SK-N-SH (cell line): Measurements from ENCODE around the gene MYOZ2. TPM values are rescaled to one million over a fixed set of nuclear protein-coding genes. Genes with fewer than 3 reads are reported as not detected.

Source experiments
- CTCF ChIA-PET: fragments of 300-600, 350-600 bp; formaldehyde crosslinking; extraction: SDS; loops from one replicate; lab custom pipeline; 2021; lab: Yijun Ruan, JAX
- POLR2A ChIA-PET: fragments of 350-600 bp; sonication (Branson Sonifier 250); formaldehyde crosslinking; extraction: SDS; loops from one replicate; lab custom pipeline; 2020; ENCODE audit warnings: antibody characterized with exemption, inconsistent platforms; lab: Yijun Ruan, JAX
- DNase-seq: peaks from one replicate; pipeline ENCODE4 v3.0.0; 2012
- H2AFZ ChIP-seq: fragments of 200-600 bp; sonication (generic); 2 replicates; pipeline ENCODE4 v1.8.1; 2016; ENCODE audit warnings: antibody characterized with exemption, mild to moderate bottlenecking, low read depth
- H3F3A ChIP-seq: fragments of 200-600 bp; sonication (generic); replicated peaks from 2 replicates; pipeline ENCODE3; 2016; ENCODE audit warnings: antibody characterized with exemption, mild to moderate bottlenecking; ENCODE audit not compliant: insufficient read depth
- H3K27ac ChIP-seq, 2 experiments: fragments of 200-500 bp in 1 of 2; fragments of 200-600 bp in 1 of 2; sonication (Bioruptor generic) in 1 of 2; sonication (generic), shearing (Covaris generic) in 1 of 2; 2 replicates each; pipeline versions ENCODE4 v1.5.1 to v1.6.1; 2014 to 2016; ENCODE audit warnings: low read depth in 2 of 2, inconsistent platforms in 1 of 2, low read length in 1 of 2, mild to moderate bottlenecking in 1 of 2, mixed read lengths in 1 of 2
- H3K27me3 ChIP-seq: fragments of 200-600 bp; sonication (generic), shearing (Covaris generic); 2 replicates; pipeline ENCODE4 v1.6.1; 2016; ENCODE audit warnings: mixed run types; ENCODE audit not compliant: insufficient read depth
- H3K36me3 ChIP-seq, 2 experiments: fragments of 200-500 bp in 1 of 2; fragments of 200-600 bp in 1 of 2; sonication (Bioruptor generic) in 1 of 2; sonication (generic) in 1 of 2; replicated peaks in 1 of 2; 2 replicates each; pipeline versions ENCODE3 to v1.5.1; 2014 to 2016; ENCODE audit warnings: low read length in 1 of 2, mild to moderate bottlenecking in 1 of 2; ENCODE audit not compliant: insufficient read depth in 2 of 2, control insufficient read depth in 1 of 2
- H3K4me1 ChIP-seq, 2 experiments: fragments of 200-500 bp in 1 of 2; fragments of 200-600 bp in 1 of 2; sonication (Bioruptor generic) in 1 of 2; sonication (generic), shearing (Covaris generic) in 1 of 2; 2 replicates each; pipeline versions ENCODE4 v1.5.1 to v1.6.1; 2014 to 2016; ENCODE audit warnings: low read depth in 1 of 2, low read length in 1 of 2, mixed run types in 1 of 2; ENCODE audit not compliant: insufficient read depth in 2 of 2, control insufficient read depth in 1 of 2
- H3K4me2 ChIP-seq: fragments of 200-600 bp; sonication (generic), shearing (Covaris generic); 2 replicates; pipeline ENCODE4 v1.6.1; 2017; ENCODE audit warnings: mixed run types
- H3K4me3 ChIP-seq, 2 experiments: fragments of 200-500 bp in 1 of 2; fragments of 200-600 bp in 1 of 2; sonication (Bioruptor generic) in 1 of 2; sonication (generic), shearing (Covaris generic) in 1 of 2; 2 replicates each; pipeline versions ENCODE4 v1.5.1 to v1.8.1; 2014 to 2016; ENCODE audit warnings: low read depth in 2 of 2, inconsistent platforms in 1 of 2, low read length in 1 of 2, mild to moderate bottlenecking in 1 of 2, mixed read lengths in 1 of 2, moderate library complexity in 1 of 2
- H3K79me2 ChIP-seq: fragments of 200-600 bp; sonication (generic); 2 replicates; pipeline ENCODE4 v1.8.1; 2017; ENCODE audit warnings: mild to moderate bottlenecking; ENCODE audit not compliant: insufficient read depth
- H3K9ac ChIP-seq: fragments of 200-600 bp; sonication (generic); 2 replicates; pipeline ENCODE4 v1.6.1; 2017; ENCODE audit warnings: mixed run types
- H3K9me2 ChIP-seq: fragments of 200-600 bp; sonication (generic); 2 replicates; pipeline ENCODE4 v1.6.1; 2017; ENCODE audit warnings: mixed run types
- H3K9me3 ChIP-seq: fragments of 200-600 bp; sonication (generic); 2 replicates; pipeline ENCODE4 v1.6.1; 2017; ENCODE audit warnings: mixed run types, mild to moderate bottlenecking, moderate library complexity
- H4K20me1 ChIP-seq: fragments of 200-600 bp; sonication (generic); 2 replicates; pipeline ENCODE4 v1.6.1; 2017; ENCODE audit warnings: mild to moderate bottlenecking, mixed run types; ENCODE audit not compliant: insufficient read depth
- ELF1 ChIP-seq: IDR thresholded peaks from 2 replicates; pipeline ENCODE4 v1.4.0; 2012
- EP300 ChIP-seq, 2 experiments: IDR thresholded peaks; 2 replicates each; pipeline versions ENCODE4 v1.4.0 to v1.6.1; 2012; ENCODE audit warnings: borderline replicate concordance in 1 of 2, low read depth in 1 of 2, low read length in 1 of 2
- NFIC ChIP-seq: IDR thresholded peaks from 2 replicates; pipeline ENCODE4 v1.4.0; 2012; ENCODE audit warnings: borderline replicate concordance
- RAD21 ChIP-seq: IDR thresholded peaks from 2 replicates; pipeline ENCODE4 v1.6.1; 2012; ENCODE audit warnings: mild to moderate bottlenecking, low read length
- SIN3A ChIP-seq: IDR thresholded peaks from 2 replicates; pipeline ENCODE4 v1.6.1; 2012; ENCODE audit warnings: low read depth, mild to moderate bottlenecking, low read length, moderate library complexity, borderline replicate concordance
- SMC3 ChIP-seq: IDR thresholded peaks from 2 replicates; pipeline ENCODE4 v1.6.1; 2012; ENCODE audit warnings: low read depth, low read length, improper control_type of control experiment
- WGBS: methylation state at CpG from one replicate; pipeline ENCODE4 v1.1.6; 2017; ENCODE audit warnings: low lambda C conversion rate; 5-methylcytosine and 5-hydroxymethylcytosine counted together
- polyA plus RNA-seq, 3 experiments: library from polyadenylated mRNA; depleted of rRNA; stranded (reverse); fragments of >200 nt; gene quantifications; 2 replicates each; pipeline ENCODE4 v1.2.3, GENCODE V29; 2012
- TF ChIP-seq, protein P1 (sequence below): IDR thresholded peaks from 2 replicates; pipeline ENCODE4 v1.4.0; 2012; ENCODE audit warnings: low read depth
- TF ChIP-seq, protein P2 (sequence below): fragments of 150-350 bp; IDR thresholded peaks from 2 replicates; pipeline ENCODE4 v1.6.1; 2017; ENCODE audit warnings: antibody characterized with exemption, low read length, low read depth, borderline replicate concordance
- TF ChIP-seq, protein P3 (sequence below): IDR thresholded peaks from 2 replicates; pipeline ENCODE4 v1.6.1; 2012; ENCODE audit warnings: mild to moderate bottlenecking, low read depth, low read length, moderate library complexity

The MYOZ2 gene
- polyA plus RNA-seq, 1 of the 3 experiments (the other 2 are of a cell fraction) = 0.26 TPM

DNA sequence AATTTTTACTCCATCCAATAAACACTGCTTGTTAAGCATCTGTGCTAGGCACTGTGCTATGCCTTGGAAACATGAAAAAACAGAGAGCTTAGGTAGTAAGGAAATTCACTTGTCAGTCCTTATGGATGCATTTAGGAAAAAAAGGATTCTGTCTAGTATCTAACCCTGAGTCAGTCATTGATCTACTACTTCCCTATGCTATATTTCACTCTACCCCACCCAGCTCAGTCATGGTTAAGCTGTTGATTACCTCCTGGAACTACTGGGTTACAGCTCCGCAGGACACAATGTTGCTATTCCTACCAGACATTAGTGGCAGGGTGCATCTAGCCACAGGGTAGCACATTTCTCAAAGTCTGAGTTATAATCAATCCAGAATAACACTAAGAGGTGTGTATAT is 74.0 kb downstream of the MYOZ2 start:
- H3K4me3 ChIP-seq = no peak overlapping the region
- H3K4me2 ChIP-seq = peak overlapping the region; percentile 35; the same call in 1 of the 2 replicates
- TF ChIP-seq, protein P1, sequence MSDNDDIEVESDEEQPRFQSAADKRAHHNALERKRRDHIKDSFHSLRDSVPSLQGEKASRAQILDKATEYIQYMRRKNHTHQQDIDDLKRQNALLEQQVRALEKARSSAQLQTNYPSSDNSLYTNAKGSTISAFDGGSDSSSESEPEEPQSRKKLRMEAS = no peak
- TF ChIP-seq SMC3 = no peak
- TF ChIP-seq SIN3A = no peak
- TF ChIP-seq, protein P2, sequence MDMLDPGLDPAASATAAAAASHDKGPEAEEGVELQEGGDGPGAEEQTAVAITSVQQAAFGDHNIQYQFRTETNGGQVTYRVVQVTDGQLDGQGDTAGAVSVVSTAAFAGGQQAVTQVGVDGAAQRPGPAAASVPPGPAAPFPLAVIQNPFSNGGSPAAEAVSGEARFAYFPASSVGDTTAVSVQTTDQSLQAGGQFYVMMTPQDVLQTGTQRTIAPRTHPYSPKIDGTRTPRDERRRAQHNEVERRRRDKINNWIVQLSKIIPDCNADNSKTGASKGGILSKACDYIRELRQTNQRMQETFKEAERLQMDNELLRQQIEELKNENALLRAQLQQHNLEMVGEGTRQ = no peak
- TF ChIP-seq NFIC = no peak
- TF ChIP-seq ELF1 = no peak
- TF ChIP-seq, protein P3, sequence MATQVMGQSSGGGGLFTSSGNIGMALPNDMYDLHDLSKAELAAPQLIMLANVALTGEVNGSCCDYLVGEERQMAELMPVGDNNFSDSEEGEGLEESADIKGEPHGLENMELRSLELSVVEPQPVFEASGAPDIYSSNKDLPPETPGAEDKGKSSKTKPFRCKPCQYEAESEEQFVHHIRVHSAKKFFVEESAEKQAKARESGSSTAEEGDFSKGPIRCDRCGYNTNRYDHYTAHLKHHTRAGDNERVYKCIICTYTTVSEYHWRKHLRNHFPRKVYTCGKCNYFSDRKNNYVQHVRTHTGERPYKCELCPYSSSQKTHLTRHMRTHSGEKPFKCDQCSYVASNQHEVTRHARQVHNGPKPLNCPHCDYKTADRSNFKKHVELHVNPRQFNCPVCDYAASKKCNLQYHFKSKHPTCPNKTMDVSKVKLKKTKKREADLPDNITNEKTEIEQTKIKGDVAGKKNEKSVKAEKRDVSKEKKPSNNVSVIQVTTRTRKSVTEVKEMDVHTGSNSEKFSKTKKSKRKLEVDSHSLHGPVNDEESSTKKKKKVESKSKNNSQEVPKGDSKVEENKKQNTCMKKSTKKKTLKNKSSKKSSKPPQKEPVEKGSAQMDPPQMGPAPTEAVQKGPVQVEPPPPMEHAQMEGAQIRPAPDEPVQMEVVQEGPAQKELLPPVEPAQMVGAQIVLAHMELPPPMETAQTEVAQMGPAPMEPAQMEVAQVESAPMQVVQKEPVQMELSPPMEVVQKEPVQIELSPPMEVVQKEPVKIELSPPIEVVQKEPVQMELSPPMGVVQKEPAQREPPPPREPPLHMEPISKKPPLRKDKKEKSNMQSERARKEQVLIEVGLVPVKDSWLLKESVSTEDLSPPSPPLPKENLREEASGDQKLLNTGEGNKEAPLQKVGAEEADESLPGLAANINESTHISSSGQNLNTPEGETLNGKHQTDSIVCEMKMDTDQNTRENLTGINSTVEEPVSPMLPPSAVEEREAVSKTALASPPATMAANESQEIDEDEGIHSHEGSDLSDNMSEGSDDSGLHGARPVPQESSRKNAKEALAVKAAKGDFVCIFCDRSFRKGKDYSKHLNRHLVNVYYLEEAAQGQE = no peak
- no peaks in the 10 kb centered on the region for H3K9me2 ChIP-seq
- 100% methylated on average over 1 of the region's 1 CpG for WGBS
- H3K9me3 ChIP-seq = no peaks in the 10 kb centered on the region
- H2AFZ ChIP-seq = peak overlapping the region; percentile 49; the same call in 1 of the 2 replicates
- H3K4me1 ChIP-seq = peaks cover 8 to 24% of the 10 kb centered on the region in 2 experiments
- peak overlapping the region in 1 of 2 experiments; percentile 94; a peak in 3 of 4 replicates for H3K27ac ChIP-seq
- ChIA-PET CTCF (interaction anchor here (0.5 kb wide), 1 partner anchor 35 kb away, joined by 3 read pairs; no protein-coding TSS in a partner anchor), POLR2A (no interaction called here)
- H4K20me1 ChIP-seq = no peaks in the 10 kb centered on the region
- no peaks in the 10 kb centered on the region for H3K36me3 ChIP-seq
- peaks cover 22% of the 10 kb centered on the region for H3K79me2 ChIP-seq
- peaks cover 36% of the 10 kb centered on the region for H3F3A ChIP-seq
- no peaks in the 10 kb centered on the region for H3K27me3 ChIP-seq
- no peak for DNase-seq
- H3K9ac ChIP-seq = peak overlapping the region; percentile 59; the same call in 1 of the 2 replicates

DNA sequence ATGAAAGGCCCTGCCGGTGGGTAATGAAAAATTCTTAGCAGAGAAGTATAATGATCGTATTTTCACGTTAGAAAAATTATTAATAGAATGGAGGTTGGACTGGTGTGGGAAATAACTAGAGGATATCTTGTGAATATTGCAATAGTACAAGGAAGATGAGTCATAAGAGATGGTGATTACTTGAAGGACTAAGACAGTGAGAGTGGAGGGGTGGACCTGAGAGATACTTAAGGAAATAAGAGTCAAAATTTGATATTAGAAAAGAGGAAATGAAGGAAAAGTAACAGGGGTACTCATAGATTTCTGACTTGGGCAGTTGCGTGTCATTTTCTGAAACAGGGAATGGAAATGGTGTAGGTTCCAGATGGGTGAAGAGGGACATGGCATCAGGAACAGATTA is 75.1 kb downstream of the MYOZ2 start:
- Histone ChIP-seq H3K27ac (peak overlapping the region in 1 of 2 experiments; percentile 94; a peak in 2 of 4 replicates), H3F3A (peaks cover 36% of the 10 kb centered on the region), H3K4me1 (peaks cover 8 to 24% of the 10 kb centered on the region in 2 experiments), H2AFZ (peak overlapping the region; percentile 54; the same call in 1 of the 2 replicates), H3K27me3 (no peaks in the 10 kb centered on the region), H3K79me2 (peaks cover 30% of the 10 kb centered on the region), H3K9me3 (no peaks in the 10 kb centered on the region), H3K4me3 (no peak overlapping the region), H3K36me3 (peaks cover 0 to 3% of the 10 kb centered on the region in 2 experiments), H4K20me1 (no peaks in the 10 kb centered on the region), H3K4me2 (peak overlapping the region; percentile 87; the same call in 1 of the 2 replicates), H3K9me2 (no peaks in the 10 kb centered on the region), H3K9ac (no peak overlapping the region)
- TF ChIP-seq RAD21 (no peak), EP300 (IDR thresholded peaks at IDR 0.05; ENCODE audit: borderline replicate concordance in 1 of 2, low read depth in 1 of 2, low read length in 1 of 2) (no peak)
- ChIA-PET CTCF (no interaction called here), POLR2A (no interaction called here)
- no peak for DNase-seq
- 84% methylated on average over 4 of the region's 4 CpGs for WGBS
